HUDEP-2 (cell line): ENCODE results near the gene VPS13D.
A peak's percentile ranks its signal among the peaks of the same experiment; 100 is the strongest.
"Not testable (repeated sequence)": the region's sequence is repeated elsewhere in the genome, so short reads cannot be mapped to it uniquely, and the experiment has no call there.

Source experiments
- DNase-seq, 76 experiments: peaks; one replicate each; lab custom pipeline; 2025; ENCODE audit not compliant: unreplicated experiment in 76 of 76; lab: John Stamatoyannopoulos, UW

VPS13D gene

DNA sequence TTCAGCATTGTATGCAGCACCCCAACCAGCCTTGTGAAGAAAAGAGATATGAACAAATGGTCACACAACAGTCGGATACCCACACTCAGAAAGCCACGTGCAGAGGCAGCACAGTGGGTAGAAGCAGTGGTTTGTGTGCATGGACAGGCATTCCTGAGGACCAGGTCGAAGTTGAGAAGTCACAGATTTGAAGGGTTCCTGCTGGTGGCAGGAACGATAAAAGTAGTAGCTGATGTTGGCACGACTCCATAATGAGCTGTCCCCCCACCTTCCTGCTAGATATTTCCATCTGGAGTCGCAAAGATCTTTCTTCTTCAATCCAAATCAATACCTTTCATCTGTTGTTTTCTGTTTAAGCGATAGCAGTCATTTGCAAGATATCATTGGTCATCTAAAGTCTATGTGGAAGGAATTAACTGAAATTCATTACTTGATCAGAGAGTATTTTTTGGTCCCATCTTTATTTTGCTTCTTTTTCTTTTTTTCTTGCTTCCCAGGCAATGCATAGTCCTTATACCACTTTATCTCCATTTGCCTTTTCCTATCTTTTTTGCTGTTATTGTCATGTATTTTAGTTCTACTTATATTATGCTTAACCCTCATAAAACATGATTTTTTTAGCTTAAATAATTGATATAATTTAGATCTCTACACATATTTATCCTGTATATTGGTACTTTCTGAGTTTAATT, 211.7 kb downstream of the VPS13D start:
- DNase-seq, result peak in 55 of 76 experiments; percentile 3 to 75 (median 26)

GRCh38 chr1:12442217-12442616, 212.4 kb downstream of the VPS13D start:
- no peak for DNase-seq

- DNase-seq, result no peak
Observed at GRCh38 chr1:12443151-12443550, 213.3 kb downstream of the VPS13D start.

DNA sequence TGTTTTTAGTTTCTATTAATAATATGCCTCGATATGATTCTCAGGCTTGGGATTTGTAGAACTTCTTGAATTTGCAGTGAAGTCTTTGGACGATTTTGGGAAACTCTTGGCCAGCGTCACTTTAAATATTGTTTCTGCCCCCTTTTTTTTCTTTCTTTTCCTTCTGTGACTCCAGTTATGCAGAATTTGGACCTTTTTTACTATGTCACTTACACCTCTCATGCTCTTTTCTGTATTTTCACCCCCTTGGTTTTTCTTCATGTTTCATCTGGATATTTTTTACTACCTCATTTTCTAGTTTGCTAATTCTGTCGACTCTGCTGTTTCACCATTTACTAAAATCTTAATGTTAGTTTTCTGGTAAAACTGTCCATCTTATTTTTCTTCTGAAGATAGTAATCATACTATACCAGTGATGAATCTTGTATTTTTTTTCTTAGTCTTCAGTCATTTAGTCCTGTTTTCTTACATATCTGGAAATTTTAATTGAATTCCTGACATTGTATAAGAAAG, 214.6 kb downstream of the VPS13D start:
- no peak for DNase-seq

DNA sequence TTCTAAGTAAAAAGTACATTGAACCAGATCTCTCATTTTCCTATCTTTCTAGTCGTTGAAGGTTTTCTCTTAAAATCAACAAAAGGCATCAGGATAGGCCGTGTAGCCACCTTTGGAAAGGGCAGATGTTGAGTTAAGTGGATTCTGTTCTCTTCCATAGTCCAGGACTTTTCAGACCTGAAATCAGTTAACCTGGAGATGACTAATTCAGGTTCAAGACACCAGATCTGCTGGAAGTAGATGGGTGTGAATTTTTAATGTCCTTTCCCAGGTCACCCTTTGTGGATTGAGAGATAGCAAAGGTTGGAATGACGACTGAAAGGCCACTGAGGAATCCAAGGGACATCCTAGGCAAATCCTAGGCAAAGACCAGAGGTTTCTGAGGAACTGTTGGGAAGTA, 215.4 kb downstream of the VPS13D start:
- DNase-seq, result no peak

GRCh38 chr1:12446593-12446992, 216.8 kb downstream of the VPS13D start:
- no peak for DNase-seq

DNA sequence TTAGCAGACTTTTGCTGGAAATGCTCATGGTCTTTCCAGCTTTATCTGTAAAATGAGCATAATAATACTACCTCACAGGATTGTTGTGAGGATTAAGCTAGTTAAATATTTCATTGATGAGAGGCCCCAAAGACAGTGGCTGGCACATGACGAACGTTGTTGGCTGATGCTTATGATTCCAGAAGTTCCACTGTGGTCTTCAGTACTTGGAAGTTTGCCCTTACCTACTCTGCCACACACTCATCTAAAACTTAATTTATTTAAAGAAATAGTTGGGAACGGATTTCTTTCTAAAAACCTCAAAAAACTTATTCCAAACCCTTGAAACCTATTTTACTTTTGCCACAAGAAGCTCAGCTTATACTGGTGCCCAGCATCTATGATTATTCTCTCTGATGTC, 217.5 kb downstream of the VPS13D start:
- DNase-seq, result no peak

DNA sequence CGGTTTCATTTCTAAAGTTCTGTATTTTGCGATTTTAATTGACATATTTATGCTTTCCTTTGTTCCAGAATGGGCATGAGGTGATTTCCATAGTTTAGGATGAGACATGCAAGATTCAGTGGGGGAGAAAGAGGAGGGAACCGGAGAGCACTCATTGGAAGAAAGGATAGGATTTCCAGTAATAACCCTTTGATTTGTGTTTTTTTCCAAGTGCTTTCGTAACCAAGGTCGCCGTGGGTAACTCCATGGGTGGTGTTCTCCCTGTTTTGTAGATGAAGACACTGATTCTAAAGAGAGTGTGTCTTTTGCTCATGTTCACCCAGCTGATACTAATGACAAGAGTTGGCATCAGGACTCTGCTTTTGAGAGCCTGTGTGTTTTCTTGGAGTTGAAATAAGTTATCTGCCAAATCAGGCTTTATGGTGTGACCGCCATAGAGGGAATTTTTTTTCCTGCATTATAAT, 218.1 kb downstream of the VPS13D start:
- DNase-seq, result no peak

- peak in 71 of 76 experiments; percentile 6 to 93 (median 67) for DNase-seq
Observed at GRCh38 chr1:12448746-12449177, 218.9 kb downstream of the VPS13D start.

GRCh38 chr1:12450090-12450755, 220.4 kb downstream of the VPS13D start:
- no peak for DNase-seq

DNA sequence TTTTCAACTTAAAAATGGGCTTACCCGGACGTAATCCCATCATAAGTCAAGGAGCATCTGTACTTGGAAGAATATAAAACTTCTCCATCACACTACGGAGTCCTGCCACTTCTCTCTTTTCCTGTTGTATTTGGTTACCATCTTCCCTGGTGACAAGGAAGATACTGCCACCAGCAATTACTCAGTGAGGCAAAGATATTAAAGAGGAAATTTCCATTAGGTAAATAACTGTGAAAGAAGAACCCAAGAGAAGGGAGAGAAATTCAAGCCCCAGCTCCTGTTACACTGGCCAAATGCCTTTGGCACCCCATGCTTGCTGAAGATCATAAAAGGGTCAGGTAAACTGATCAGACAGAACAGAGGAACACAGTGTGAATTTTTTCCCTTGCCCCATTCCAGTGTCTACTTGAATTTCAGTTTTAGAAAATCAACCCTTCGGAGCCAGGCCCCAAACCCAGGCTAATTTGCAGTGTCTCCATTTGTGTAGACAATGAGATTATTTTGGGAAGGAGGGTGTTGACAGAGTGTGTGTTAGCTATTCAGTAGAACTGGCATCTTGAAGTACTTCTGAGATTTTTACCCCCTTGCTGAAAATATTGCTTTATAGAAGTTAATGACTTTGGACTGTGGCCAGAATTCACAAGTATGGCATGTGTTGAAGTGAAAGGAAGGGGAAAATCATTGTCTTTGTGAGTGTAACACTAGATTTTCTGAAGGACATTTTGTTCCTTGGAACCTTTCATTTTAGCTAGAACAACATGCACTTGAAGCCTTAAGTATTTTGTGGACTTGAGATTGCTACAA, 221.1 kb downstream of the VPS13D start:
- no peak for DNase-seq

- DNase-seq, result no peak
Observed at GRCh38 chr1:12451560-12451900, 221.7 kb downstream of the VPS13D start.

DNA sequence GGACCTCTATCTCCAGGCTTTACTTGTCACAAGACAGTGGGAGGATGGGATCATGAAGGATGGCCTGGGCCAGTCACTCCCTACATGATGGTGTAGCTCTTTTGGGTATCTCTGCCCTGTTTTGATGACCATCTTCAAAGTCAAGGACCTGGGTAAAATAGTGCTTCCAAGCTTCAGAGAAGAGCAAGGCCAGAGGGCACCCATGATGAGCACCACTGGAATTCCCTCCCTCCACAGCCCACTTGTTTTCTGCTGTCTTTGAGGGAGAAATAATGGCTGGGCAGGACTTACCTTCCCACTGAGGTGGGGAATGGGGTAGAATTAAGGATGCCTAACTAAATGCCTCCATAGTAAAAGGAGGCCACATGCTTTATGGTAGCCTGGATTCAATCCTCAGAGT, 222.4 kb downstream of the VPS13D start:
- DNase-seq, result no peak

DNA sequence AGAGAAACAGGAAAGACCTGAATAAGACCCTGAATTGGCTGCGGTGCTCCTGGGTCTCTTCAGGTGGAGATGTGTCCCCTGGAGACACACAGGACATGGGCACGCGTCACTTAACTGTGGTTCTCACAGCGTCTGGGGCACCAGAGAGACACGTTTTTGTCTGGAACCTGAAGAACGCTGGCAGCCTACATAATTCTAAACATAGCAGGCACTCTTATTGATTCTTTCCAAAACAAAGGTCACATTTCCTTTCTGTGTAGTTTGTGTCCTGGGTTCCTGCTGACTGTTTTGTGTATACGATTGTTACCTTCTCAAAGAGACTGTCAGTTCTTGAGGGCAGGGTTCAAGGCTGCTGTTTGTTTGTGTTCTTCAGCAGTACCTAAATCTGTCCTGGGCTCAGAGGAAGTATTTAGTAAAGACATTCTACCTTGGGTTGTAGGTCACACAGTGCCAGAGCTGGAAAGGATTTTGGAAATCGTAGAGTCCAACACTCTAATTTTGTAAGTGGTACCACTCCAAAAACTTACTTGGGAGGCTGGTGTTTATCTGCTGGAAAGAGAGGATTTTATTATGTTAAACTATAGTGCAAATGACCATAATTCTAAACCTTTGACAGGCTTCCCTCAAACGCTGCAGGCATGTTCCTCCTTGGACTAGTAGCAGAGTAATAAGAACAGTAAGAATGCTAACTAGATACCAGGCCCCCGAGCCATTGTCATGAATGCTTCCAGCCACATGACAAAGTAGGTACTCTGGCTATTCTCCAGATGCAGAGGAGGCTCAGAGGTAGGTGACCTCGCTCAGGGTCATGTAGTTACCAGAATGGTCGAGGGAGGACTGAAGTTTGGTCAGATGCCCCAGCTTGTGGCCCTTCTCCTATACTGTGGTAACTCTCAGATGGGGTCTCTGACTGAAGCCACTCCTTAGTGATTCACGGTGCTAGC, 223.8 kb downstream of the VPS13D start:
- DNase-seq, result peak in 1 of 76 experiments; percentile 3

- peak in 1 of 76 experiments; percentile 5 for DNase-seq
Observed at GRCh38 chr1:12454406-12455391, 224.9 kb downstream of the VPS13D start.

GRCh38 chr1:12456081-12456480, 226.3 kb downstream of the VPS13D start:
- DNase-seq, result not testable (repeated sequence)

DNA sequence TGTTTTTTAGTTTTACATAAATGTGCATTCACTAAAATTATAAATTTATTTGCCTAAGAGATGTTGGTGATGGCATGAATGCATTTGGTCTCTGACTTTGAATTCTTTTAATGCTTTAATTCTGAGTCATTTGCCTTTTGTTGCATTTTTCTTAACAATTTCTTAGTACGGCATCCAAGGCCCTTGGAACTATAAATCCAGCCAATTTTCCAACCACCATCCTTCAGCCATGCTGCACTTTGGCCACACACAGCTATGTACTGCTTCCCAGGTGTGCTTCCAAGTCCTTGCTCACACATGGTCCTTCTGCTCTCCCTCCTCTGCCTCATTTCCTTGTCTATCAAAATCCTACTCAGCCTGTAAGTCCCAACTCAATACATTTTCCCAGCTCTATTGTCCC, 227.1 kb downstream of the VPS13D start:
- DNase-seq, result no peak

DNA sequence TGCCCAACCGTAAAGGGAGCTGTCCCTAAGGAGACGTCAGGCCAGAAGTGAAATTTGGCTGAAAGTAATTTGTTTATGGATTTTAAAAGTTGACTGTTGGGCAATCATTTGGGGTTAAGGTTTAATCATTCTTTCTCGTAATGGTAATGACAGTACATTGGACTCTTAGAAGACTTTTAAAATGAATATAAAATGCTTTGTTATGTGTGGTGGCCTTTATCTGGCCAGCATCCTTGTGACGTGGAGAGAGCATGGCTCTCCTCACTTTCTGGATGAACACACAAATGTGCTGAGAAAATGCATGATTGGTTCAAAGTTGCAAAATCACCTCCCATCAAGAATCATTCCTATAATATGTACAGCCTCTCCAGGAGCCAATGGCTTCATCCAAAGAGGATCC, 227.9 kb downstream of the VPS13D start:
- DNase-seq, result no peak

DNA sequence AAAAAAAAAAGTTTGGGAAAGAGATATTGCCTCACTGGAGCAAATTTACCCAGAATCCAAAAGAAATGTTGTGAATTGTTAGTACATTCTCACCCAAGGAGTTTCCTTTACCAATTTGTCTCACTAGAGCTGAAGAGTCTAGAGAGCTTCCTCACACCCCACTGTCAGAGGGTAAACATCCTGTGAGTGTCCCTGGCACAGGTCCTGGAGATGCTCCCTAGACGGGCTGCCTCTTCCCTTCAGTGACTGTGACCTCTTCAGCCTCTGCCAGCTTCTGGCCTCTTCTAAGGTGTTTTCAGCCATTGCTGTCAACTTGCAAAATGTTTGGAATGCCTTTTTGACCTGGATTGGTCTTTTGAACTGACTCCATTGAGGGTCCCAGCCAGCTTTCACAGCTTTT, 228.7 kb downstream of the VPS13D start:
- no peak for DNase-seq
